Measurements from ENCODE around the gene KCNK1. TPM values are rescaled to one million over a fixed set of nuclear protein-coding genes. Genes with fewer than 3 reads are reported as not detected.

The KCNK1 gene
- total RNA-seq, 3 donors from 2014 or later, result 22.2 to 44.8 (median 43.6) TPM

- DNase-seq, result no peak
- Histone ChIP-seq H3K4me1 (ENCODE audit: low read depth) (no peaks in the 10 kb centered on the region), H3K36me3 (ENCODE audit: low read depth) (no peaks in the 10 kb centered on the region), H3K9me3 (no peaks in the 10 kb centered on the region), H3K4me3 (no peak overlapping the region)
- no peak for ATAC-seq
- intact Hi-C loops (cut with DNase I, micrococcal nuclease), result no loop called here
- TF ChIP-seq, protein P1, sequence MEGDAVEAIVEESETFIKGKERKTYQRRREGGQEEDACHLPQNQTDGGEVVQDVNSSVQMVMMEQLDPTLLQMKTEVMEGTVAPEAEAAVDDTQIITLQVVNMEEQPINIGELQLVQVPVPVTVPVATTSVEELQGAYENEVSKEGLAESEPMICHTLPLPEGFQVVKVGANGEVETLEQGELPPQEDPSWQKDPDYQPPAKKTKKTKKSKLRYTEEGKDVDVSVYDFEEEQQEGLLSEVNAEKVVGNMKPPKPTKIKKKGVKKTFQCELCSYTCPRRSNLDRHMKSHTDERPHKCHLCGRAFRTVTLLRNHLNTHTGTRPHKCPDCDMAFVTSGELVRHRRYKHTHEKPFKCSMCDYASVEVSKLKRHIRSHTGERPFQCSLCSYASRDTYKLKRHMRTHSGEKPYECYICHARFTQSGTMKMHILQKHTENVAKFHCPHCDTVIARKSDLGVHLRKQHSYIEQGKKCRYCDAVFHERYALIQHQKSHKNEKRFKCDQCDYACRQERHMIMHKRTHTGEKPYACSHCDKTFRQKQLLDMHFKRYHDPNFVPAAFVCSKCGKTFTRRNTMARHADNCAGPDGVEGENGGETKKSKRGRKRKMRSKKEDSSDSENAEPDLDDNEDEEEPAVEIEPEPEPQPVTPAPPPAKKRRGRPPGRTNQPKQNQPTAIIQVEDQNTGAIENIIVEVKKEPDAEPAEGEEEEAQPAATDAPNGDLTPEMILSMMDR (IDR thresholded peaks at IDR 0.05), result no peak
These were observed 48.8 kb downstream of the KCNK1 start for GRCh38 chr1:233662575-233663304.

DNA sequence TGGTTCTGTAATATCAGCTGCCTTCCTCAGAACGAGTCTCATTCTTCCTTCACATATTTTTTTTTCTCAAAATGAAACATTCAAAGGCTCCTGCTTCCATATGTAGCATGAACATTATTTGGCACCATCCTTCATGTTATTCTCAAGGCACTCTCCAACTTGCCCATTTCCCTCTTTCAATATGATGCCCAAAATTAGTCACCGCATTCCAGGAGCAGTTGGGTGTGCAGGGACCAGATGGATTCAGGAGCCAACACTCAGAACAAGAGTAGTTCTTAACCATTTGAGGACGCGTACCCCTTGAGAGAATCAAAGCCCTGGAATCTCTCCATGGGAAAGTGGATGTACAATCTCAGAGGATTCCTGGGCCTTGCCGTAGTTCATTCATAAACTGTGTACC lies 50.3 kb downstream of the KCNK1 start:
- ATAC-seq, result no peak
- no peak for DNase-seq
- TF ChIP-seq, protein P1 (IDR thresholded peaks at IDR 0.05), result no peak
- Histone ChIP-seq H3K4me3 (no peak overlapping the region), H3K9me3 (no peaks in the 10 kb centered on the region), H3K4me1 (ENCODE audit: low read depth) (peaks cover 3% of the 10 kb centered on the region), H3K36me3 (ENCODE audit: low read depth) (no peaks in the 10 kb centered on the region)
- intact Hi-C loops (cut with DNase I, micrococcal nuclease), result no loop called here

- ATAC-seq (no peak), DNase-seq (no peak)
- intact Hi-C loops (cut with DNase I, micrococcal nuclease), result no loop called here
- Histone ChIP-seq H3K9me3 (no peaks in the 10 kb centered on the region), H3K36me3 (ENCODE audit: low read depth) (no peaks in the 10 kb centered on the region), H3K4me3 (no peak overlapping the region), H3K4me1 (ENCODE audit: low read depth) (peaks cover 3% of the 10 kb centered on the region)
- TF ChIP-seq, protein P1 (IDR thresholded peaks at IDR 0.05), result no peak
These were observed 51.1 kb downstream of the KCNK1 start for GRCh38 chr1:233664804-233665574.

GRCh38 chr1:233665575-233666270 lies 51.8 kb downstream of the KCNK1 start:
- intact Hi-C loops (cut with DNase I, micrococcal nuclease), result no loop called here
- Histone ChIP-seq H3K4me3 (no peak overlapping the region), H3K36me3 (ENCODE audit: low read depth) (no peaks in the 10 kb centered on the region), H3K9me3 (no peaks in the 10 kb centered on the region), H3K4me1 (ENCODE audit: low read depth) (peaks cover 3% of the 10 kb centered on the region)
- DNase-seq (no peak), ATAC-seq (peak; percentile 46)
- TF ChIP-seq, protein P1 (IDR thresholded peaks at IDR 0.05), result no peak

DNA sequence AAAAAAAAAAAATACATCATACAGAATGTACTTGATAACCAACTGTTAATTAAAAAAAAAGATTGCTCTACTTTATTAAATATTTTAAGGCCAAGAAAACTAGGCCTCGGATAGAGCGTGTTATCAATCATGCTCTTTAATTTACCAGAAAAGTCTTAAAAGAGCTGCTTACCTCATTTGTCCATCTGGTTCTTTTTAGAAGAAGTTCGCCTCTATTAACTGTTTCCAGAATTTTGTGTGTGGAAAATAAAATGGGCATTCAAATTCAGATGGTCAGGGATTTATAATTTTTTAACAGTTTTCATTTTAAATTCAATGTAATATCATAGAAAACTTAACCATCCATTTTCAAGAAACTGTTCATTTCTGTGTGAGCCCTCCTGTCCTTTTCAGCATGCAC lies 53.8 kb downstream of the KCNK1 start:
- Histone ChIP-seq H3K9me3 (no peaks in the 10 kb centered on the region), H3K4me1 (ENCODE audit: low read depth) (peaks cover 3% of the 10 kb centered on the region), H3K36me3 (ENCODE audit: low read depth) (no peaks in the 10 kb centered on the region), H3K4me3 (no peak overlapping the region)
- DNase-seq, result no peak
- intact Hi-C loops (cut with DNase I, micrococcal nuclease), result loop anchor here in 1 of 2 donors (2.0 kb wide), 1 partner anchor 53 kb away; the partner anchor contains the start of gene KCNK1
- TF ChIP-seq, protein P1 (IDR thresholded peaks at IDR 0.05), result no peak
- ATAC-seq, result no peak
